ENCODE measurements around the gene EIF2B5. TPM values are rescaled to one million over a fixed set of nuclear protein-coding genes. Genes with fewer than 3 reads are reported as not detected.

The EIF2B5 gene
- total and polyA plus RNA-seq, 2 of the 13 experiments (the other 11 are each of a cell fraction or from before 2014, with no cell fraction given): 38.4 to 60.2 TPM

DNA sequence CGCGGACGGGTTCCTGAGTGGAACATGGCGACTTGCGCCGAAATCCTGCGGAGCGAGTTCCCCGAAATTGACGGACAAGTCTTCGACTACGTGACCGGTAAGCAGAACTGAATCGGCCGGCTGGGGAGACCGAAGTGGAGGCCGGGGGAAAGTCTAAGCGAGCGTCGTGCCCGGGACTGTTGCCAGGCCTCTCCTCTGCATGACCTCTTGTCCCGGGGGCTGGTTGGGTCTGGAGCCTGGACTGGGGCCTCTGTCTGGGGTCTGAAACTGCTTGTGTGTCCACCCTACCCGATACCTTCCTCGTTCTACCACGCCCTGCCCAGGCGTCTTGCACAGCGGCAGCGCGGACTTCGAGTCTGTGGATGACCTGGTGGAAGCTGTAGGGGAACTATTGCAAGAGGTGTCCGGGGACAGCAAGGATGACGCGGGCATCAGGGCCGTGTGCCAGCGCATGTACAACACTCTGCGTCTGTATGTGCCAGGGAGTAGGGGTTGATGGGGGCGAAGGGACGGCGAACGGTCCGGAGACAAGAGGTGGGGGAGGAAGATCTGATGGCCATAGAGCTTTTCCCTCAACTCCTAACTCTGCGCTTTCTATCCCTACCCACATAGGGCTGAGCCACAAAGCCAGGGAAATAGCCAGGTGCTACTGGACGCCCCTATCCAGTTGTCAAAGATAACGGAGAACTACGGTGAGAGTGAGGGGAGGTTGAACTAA, 51.2 kb downstream of the EIF2B5 start, which contains the start of gene ABCF3 (continued):
- TF ChIP-seq ZNF235 (CRISPR knock-in tag; IDR thresholded peaks at IDR 0.05; ENCODE audit: borderline replicate concordance): 0 out of 2 replicates have a peak, but pooled peaks have one; percentile 20
- TF ChIP-seq ZNF839 (CRISPR knock-in tag; IDR thresholded peaks at IDR 0.05; ENCODE audit: borderline replicate concordance): no peak
- TF ChIP-seq MXD4 (CRISPR knock-in tag; IDR thresholded peaks at IDR 0.05): 0 out of 2 replicates have a peak, but pooled peaks have one; percentile 16
- 0 out of 2 replicates have a peak, but pooled peaks have one; percentile 43 for TF ChIP-seq ZNF879 (CRISPR knock-in tag; IDR thresholded peaks at IDR 0.05)
- TF ChIP-seq KLF9 (CRISPR knock-in tag; IDR thresholded peaks at IDR 0.05; ENCODE audit: low read depth): no peak
- TF ChIP-seq ZMAT3 (CRISPR knock-in tag; conservative IDR thresholded peaks at IDR 0.05): peak; percentile 91; the same call in 1 of the 2 replicates
- TF ChIP-seq ZNF891 (CRISPR knock-in tag; IDR thresholded peaks at IDR 0.05): peak; percentile 58
- no peak for TF ChIP-seq TRAFD1 (CRISPR knock-in tag; IDR thresholded peaks at IDR 0.05; ENCODE audit: borderline replicate concordance)
- no peak for TF ChIP-seq ZFP41 (CRISPR knock-in tag; IDR thresholded peaks at IDR 0.05; ENCODE audit: borderline replicate concordance)
- TF ChIP-seq, protein P1, sequence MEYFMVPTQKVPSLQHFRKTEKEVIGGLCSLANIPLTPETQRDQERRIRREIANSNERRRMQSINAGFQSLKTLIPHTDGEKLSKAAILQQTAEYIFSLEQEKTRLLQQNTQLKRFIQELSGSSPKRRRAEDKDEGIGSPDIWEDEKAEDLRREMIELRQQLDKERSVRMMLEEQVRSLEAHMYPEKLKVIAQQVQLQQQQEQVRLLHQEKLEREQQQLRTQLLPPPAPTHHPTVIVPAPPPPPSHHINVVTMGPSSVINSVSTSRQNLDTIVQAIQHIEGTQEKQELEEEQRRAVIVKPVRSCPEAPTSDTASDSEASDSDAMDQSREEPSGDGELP (IDR thresholded peaks at IDR 0.05; ENCODE audit: borderline replicate concordance, low read depth): no peak
- TF ChIP-seq KLF16 (CRISPR knock-in tag; IDR thresholded peaks at IDR 0.05): 0 out of 4 replicates have a peak, but pooled peaks of 1 of the 2 experiments have one; percentile 34
- no peak for TF ChIP-seq SRSF1 (optimal IDR thresholded peaks at IDR 0.05; ENCODE audit: low read depth, low read length)
- TF ChIP-seq, protein P2, sequence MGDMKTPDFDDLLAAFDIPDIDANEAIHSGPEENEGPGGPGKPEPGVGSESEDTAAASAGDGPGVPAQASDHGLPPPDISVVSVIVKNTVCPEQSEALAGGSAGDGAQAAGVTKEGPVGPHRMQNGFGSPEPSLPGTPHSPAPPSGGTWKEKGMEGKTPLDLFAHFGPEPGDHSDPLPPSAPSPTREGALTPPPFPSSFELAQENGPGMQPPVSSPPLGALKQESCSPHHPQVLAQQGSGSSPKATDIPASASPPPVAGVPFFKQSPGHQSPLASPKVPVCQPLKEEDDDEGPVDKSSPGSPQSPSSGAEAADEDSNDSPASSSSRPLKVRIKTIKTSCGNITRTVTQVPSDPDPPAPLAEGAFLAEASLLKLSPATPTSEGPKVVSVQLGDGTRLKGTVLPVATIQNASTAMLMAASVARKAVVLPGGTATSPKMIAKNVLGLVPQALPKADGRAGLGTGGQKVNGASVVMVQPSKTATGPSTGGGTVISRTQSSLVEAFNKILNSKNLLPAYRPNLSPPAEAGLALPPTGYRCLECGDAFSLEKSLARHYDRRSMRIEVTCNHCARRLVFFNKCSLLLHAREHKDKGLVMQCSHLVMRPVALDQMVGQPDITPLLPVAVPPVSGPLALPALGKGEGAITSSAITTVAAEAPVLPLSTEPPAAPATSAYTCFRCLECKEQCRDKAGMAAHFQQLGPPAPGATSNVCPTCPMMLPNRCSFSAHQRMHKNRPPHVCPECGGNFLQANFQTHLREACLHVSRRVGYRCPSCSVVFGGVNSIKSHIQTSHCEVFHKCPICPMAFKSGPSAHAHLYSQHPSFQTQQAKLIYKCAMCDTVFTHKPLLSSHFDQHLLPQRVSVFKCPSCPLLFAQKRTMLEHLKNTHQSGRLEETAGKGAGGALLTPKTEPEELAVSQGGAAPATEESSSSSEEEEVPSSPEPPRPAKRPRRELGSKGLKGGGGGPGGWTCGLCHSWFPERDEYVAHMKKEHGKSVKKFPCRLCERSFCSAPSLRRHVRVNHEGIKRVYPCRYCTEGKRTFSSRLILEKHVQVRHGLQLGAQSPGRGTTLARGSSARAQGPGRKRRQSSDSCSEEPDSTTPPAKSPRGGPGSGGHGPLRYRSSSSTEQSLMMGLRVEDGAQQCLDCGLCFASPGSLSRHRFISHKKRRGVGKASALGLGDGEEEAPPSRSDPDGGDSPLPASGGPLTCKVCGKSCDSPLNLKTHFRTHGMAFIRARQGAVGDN (CRISPR knock-in tag; IDR thresholded peaks at IDR 0.05): peak; percentile 42; the same call in 1 of the 2 replicates
- TF ChIP-seq ZBED4 (CRISPR knock-in tag; IDR thresholded peaks at IDR 0.05; ENCODE audit: borderline replicate concordance): 0 out of 2 replicates have a peak, but pooled peaks have one; percentile 32
